Forelimb muscle (tissue), 1 donor: ENCODE measurements around the gene DYRK3. TPM values are rescaled to one million over a fixed set of nuclear protein-coding genes. Genes with fewer than 3 reads are reported as not detected.
"Not testable (repeated sequence)": the region's sequence is repeated elsewhere in the genome, so short reads cannot be mapped to it uniquely, and the experiment has no call there.

Source experiments
- DNase-seq: peaks from one replicate; pipeline ENCODE4 v3.0.0-alpha.2; 2013; ENCODE audit warnings: low read depth
- polyA plus RNA-seq: library from polyadenylated mRNA; unstranded; fragments of 120-200 nt; gene quantifications from one replicate; pipeline ENCODE4 v1.2.1, GENCODE V29; 2013; ENCODE audit not compliant: insufficient read length

Gene DYRK3
- polyA plus RNA-seq, 1 donor: 3.6 TPM

DNA sequence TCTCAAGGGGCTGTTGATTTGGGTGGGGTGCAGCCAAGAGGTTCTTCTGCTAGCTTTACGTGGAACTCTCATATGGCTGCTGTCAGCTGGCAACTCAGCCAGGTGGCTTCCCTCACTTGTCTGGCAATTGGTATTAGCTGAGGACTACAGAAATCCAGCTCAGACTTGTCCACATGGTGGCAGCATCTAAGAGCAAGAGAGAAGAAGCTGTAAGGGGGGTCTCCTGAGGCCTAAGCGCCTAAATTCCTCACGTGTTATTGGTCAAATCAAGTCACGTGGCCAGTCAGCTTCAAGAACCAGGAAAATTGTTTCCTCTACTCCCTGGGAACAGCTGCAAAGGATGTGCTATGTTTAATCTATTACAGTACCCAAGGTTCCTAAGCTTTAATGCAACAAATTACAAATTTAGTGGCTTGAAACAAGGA, 4.2 kb upstream of the DYRK3 start:
- DNase-seq: peak; percentile 68

DNA sequence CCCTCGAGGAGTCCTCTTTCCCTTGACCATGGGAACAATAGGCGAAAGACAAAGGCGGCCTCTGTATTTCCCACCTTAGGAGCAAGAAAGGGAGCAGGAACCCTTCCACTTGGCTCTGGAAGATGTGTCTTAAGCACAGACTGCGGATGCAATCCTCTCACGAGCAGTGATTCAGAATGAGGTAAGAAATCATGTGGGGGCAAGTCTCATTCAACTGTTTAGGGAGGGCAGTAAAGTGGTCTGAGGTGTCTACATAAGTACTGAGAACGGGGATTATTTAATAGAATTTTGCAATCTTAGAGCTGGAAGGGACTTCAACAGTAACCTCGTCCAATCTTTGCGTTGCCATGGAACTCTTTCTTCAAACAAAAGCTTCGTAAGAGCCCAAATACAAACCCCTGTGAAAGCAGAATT, 1.6 kb upstream of the DYRK3 start:
- peak; percentile 47 for DNase-seq

DNA sequence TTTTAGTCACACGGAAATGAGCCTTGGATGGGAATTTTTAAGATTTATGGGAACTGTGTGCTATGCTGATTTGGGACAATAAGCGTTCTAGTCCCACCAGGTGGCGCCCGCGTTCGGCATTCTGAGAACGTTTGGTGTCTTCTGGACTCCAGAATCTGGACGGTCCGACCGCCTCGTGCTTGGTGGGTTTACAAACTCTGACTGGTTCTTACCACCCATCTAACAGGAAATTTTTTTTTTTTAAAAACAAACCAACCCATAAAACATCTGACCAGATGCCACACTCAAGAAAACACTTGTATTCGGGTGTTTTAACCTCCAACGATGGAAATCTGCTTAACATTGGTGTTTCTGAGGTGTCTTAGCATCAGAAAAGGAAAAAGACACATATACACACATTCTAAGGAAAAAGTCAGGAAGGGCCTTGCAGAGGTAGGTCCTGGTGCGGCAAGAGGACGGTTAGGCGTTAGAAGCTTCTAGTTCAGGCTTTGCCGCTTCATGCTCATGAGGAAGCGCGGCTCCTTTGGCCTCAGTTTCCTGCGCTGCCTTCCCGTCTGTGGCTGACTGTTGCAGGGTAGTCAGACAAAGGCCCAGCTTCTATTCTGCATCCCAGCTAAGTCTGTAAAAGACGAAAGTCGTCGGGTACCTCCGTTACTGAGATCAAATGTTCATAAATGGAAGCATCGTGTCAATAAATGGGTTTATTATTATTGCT, 814 bp upstream of the DYRK3 start:
- DNase-seq: peak; percentile 68

DNA sequence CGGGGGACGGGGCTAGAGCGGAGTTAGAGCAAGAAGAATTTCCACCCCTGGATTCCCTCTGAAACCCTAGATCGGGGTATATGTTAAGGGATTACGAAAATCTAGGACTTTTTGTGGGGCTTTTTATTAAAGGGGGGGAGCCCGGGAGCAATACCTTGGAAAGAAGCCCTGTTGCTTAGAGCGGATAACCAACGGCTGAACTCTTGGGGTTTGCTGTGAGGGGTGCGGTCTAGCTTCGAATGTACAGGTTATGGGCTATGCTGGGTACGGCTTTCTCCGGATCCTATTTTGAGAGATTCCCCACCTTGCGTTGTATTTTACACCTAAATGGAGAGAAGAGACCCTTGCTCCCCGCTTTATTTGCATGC, 626 bp downstream of the DYRK3 start:
- DNase-seq: no peak

DNA sequence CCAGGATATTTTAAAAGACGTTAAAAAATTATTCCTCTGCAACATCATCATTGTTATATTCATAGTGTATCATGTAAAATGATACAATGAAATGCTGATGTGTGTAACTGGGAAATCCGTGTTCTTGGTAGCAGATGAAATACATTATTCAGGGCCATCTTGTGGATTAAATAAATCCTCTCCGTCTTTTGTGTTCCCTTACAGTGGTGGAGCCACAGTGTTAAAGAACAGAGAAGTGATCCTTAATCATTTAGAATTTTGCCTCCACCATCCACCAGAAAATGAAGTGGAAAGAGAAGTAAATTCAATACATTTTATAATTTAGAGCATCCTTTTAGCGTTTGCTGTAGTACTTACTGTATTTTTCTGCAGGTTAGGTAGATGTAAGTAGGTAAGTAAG, 1.3 kb downstream of the DYRK3 start:
- DNase-seq: no peak

DNA sequence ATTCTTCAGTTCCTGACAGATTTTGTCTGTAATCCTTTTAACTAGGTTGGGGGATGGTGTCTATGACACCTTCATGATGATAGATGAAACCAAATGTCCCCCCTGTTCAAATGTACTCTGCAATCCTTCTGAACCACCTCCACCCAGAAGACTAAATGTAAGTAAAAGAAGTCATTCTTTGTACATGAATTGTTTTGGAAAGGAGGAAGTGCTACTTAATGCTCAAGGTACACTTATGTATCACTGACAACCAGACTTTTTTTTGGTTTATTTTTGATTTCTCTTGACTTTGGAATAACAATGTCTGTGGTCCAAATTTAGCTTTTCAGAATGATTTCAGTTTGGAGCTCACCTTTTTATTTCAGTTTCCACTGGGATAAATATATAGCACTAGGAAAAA, 2.3 kb downstream of the DYRK3 start:
- DNase-seq: no peak

DNA sequence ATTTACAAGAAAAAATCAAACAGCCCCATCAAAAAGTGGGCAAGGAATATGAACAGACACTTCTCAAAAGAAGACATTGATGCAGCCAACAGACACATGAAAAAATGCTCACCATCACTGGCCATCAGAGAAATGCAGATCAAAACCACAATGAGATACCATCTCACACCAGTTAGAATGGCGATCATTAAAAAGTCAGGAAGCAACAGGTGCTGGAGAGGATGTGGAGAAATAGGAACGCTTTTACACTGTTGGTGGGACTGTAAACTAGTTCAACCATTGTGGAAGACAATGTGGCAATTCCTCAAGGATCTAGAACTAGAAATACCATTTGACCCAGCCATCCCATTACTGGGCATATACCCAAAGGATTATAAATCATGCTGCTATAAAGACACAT, 6.7 kb downstream of the DYRK3 start:
- DNase-seq: not testable (repeated sequence)

DNA sequence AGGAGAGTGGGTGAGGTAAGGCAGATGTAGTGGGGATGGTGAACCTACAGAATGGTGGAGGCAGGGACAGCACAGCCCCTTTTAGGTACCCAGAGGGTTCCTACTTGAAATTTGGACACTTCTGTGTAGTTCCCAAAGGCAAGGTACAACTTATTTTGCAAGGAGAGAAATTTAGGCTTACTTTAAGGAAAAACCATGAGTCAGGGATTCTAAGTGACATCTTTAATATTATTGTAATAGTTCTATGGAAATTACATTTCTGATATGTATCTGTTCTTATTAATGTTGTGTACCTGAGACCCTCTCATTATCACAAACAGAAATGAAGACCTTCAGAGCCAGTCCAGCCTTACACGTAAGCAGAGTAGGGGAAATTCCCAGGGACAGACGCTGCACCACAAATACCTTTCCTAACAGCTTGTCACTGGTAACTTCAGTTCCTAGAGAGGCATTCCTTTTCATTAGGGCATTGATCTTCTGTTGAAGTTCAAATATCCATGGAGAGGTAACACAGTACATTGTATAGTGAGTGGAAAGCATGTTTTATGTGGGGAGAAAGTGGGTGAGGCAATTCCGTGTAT, 7.9 kb downstream of the DYRK3 start:
- DNase-seq: no peak

DNA sequence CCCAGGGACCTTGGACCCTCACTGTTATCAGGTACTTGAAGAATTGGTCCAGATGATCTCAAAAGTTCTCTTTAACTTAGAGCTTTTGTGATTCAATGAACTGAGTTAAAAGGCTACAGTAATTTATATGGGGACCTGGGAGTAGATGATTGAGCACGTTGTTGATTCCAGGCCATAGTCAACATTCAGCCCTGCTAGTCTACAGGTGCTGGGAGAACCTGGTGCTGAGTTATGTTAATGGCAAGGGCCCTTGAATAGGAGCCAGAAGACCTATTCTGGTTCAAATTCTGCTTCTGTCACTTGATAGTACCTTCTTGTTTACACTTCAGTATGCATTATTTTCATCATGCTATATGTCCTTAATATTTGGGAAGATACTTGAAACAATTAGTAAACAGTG, 11.2 kb downstream of the DYRK3 start:
- DNase-seq: no peak

DNA sequence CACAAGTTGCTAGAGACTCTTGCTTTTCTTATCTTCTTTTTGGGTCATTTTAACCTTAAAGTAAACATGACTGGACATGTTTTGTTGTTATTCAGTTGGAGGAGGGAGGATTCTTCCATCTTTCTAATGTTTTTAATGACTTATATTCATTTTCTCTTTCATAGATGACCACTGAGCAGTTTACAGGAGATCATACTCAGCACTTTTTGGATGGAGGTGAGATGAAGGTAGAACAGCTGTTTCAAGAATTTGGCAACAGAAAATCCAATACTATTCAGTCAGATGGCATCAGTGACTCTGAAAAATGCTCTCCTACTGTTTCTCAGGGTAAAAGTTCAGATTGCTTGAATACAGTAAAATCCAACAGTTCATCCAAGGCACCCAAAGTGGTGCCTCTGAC, 11.9 kb downstream of the DYRK3 start:
- DNase-seq: no peak

DNA sequence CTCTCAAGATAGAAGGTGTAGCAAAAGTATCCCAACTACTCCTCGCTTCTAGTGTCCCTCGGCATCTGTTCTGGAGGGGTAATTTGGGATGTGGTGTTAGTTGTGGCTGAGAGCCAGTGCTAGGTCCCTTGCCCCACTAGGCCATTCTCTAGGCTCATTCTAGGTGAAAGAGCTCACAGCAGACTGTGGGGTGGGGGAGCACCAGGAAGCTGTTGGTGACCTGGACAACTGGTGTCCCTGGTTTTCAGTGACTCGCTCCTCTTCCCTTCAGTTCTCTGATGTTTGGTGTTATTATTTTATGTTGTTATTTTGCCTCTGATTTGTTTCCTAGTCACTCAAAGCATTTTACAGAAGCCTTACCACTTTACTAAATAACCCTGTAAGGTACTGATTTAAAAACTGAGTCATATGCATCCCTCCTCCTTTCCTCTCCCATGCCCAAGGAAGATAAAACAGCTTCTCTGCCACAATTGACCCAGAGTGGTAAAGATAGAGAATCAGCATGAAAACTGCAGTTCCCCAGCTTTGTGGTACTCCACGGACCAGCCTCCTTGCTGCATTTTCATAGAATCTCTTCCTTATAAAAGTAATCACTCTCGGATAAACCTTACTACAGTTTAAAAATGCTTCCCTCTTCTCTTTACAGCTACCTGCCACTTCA, 14.1 kb downstream of the DYRK3 start:
- no peak for DNase-seq

DNA sequence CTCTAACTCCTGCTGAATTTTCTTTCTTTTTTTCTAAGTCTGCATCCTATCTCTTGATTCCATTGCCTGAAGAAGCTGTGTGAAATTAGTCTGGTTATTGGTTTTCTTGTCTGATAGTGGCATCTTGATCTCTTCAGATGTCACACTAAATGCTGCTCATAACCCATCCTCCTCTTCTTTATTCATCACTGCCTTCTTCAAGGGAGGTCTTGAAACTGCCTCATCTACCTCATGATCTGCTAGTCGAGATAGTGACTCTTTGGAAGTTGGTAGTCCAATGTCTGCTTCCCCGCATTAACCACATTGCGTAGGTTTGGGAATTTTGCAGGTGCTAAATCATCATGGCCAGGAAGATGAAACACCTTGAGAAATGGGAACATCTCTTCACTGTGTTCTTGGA, 15.7 kb downstream of the DYRK3 start:
- DNase-seq: no peak

DNA sequence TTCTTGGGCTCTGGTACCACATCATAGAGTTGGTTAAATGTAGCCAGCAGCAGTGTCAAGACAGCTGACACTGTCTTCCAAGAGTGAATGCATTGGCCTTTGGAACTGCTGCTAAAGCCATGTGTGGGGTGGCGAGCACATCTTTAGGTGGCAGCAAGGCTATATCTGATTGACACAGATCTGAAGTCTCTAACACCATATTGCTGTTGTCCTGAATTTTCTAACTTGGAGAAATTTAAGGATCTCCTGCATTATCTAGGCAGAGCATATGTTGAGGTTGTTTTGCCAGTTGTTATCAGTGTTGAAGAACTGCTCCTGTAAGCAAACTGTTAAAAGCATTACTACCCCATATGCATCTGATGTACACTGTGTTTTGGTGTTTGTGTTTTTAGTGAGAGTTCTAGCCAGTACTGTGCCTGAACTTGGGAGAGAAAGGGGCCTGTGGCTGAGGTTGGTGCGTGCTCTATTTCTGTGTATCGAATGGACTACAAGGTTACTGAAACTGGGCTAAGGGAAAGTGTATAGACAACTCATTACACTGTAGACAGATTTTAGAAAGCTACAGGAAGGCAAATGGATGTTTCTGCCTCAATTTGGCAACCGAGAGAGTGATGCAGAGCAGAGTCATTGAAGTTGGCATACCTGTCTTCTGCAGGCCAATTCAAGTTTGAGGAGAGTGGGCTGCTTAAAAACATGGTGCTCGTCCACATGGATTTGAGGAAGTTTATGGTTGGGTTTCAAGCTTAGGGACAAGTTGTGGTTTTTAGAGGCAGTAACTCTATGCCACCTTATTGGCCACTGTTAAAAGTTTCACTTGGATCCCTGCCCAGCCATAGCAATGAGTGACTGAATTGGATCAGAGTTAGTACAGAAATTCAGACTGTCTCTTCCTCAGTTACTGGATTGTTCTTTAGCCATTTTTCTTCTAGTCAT, 16.9 kb downstream of the DYRK3 start:
- DNase-seq: no peak

DNA sequence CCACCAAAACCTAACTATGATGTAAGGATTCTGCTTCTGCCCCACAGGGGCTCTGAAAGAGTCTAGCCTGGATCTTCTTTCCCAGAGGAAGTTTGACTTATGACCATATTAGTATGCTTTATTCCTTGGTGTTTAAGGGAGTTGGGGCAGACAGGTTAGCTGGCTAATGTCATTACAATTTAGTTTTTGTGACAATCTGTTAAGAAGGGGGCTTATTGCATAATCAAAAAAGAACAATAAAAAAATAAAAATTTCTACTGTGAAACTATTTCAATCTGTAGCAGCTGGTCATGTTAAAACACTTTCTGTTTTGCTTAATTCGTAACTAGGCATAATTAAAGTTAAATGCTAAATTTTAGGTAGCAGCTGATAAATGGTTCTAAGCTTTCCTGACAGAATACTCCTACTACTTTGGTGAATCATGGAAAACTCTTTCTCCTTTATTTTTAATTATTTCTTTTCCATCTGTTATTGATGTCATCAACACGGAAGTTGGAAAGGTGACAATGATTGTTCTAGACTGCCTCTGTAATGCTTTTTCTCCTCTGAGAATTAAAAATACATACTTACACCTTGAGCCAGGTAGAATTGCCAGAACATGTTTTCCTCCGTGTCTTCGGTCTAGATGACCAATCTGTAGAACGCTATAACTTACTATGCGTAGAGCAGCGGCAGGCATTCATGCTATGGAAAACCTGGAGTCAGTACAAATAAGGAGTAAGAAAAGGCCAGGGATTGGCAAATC, 18.6 kb downstream of the DYRK3 start:
- no peak for DNase-seq

DNA sequence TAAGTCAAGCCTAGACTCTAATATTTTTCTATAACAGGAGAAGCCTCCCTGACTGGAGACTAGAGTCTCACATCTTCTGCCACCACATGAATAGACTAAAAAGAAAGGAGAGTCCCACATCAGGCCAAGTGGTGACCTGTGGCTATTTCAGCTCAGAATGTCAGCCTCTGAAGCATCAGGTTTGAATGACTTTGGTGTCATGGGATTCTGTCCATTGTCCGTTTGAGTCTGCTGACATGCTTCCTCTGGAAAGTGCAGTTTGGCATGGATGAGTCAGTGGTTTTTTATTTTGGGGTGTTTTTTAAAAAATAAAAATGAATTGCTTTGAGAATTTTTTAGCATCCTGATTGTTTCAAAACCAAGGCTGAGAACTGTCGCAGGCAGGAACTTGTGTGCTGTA, 19.5 kb downstream of the DYRK3 start:
- DNase-seq: no peak

DNA sequence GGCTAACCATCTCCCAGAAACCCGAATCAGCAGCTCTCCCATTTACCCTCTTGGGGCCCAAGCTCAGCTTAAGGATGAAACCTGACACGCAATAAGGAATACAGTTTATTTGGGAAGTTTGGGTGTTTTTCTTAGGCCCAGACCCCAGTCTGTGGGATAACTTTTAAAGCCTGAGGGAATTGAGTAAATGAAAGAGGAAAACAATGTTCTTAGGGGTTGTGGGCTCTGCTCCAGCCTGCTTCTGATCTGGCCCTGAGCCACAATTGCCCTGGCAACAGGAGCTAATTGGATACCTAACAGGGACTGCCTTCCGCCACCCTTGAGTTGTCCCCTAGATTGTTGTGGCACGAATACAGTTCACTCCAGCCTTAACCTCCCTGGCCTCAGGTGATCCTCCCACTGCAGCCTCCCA, 20.1 kb downstream of the DYRK3 start:
- DNase-seq: no peak

DNA sequence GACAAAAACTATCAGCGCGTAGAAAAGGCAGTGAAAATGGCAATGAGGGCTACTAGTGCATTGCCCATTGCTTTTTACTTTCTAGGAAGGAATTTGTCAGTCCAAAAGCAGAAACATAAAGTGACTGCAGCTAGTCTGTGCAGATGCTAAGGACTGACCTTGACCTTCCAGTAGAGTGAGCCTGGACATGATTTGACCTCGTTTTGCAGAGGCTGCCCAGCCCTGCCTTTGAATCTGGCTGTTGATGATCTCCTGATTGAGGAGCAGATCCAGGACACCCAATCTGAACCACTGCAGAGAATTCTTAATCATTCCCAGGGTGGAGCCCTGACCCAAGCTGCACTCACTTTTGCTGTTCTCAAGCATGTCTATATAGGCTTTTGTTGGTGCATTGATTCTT, 21.6 kb downstream of the DYRK3 start:
- no peak for DNase-seq

DNA sequence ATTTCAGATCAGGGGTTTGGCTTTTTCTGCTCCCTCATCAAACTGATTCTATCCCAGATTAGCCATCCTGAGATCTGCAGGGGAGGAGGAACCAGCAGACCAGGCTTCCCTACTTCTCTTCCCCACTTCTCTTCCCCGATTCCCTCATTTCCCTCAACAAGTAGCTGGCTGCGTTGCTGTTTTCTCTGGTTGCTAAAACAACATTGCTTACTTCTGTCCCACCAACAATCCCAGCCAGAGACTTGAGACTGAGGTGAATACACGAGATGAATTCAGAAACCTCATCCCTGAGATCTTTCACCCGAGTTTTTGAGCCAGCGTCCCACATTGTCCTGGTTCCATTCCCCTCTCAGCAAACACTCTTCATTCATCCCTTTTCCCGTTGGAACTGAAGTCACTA, 22.4 kb downstream of the DYRK3 start:
- no peak for DNase-seq

DNA sequence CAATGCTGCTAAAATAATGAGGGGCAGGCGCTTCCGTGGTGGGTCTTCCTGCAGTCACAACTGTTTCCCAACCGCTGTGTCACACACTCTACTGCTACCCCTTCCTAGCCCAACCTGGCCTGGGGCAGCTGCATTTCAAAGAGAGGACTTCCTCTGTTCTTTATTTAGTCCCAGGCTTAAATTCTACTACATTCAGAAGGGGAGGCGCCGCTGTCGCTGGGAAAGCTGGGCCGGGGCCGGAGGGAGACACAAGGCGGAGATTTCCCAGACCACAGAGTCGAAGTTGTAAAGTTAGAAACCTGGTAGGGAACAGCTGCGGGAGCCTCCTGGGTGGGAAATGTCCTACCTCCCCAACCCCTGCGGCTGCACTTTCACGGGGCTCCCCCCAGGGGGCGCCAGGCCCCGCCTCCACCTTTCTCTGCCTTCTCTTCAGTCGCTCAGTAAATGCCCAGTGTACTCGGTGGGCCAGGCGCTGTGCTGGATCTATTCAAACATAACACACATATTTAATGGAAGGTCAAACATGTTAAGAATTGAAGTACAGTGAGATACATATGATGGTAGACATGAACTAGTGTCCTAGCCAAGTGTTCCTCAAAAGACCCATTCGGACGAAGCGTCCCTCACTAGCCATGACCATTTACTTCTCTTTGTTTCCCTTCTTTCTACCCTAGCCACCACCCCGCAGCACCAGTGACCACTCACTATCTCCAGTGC, 23.1 kb downstream of the DYRK3 start:
- DNase-seq: no peak

DNA sequence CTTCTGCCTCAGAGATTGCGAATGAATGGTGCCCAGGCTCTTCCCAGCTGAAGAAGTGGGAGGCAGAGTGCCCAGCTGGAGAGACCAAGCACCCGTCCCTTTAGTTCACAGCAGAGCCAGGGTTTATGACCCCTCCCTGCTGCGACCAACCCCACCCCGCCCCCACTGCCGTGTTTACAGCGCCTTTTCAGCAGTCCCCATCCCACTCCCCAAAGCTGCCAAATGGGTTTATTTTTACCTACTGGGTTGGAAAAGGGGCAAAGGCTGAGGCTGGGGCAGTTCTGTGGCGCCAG, 23.6 kb downstream of the DYRK3 start:
- DNase-seq: no peak

DNA sequence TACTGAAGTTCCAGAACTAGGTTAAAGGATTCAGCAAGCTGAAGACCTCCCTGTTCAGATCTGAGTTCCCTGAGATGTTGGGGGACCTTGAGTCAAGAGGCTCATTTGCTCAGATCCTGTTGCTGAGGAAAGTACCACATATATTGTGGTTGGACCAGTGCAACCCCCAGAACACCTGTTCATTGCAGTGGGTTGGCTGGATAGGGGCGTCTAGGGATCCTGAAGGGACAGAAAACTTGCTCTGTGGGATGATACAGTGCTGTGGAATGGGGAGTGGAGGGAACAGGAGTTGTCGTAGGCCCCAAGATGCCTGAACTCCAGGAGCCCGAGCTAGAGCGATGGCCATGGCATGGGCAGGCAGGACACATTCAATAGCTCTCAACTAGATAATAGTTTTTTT, 24.8 kb downstream of the DYRK3 start:
- no peak for DNase-seq
